ENCODE data around the gene ABR.

The ABR gene

DNA sequence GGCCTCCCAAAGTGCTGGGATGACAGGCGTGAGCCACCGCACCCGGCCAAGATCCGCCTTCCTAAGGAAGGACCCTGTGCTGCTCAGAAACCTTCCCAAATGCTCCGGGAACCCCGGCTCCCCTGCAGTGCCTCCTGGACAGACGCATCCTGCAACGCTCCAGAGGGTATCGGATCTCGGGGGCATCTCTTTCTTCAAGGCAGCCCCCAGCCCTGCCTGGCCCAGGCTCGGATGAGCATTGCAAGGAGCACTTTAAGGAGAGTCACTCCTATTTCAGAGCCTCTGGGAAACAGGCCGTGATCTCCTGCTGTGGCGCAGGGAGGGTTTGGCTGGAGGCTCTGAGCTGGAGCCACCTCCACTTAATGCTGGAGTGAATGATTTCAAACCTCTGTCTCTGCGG lies 17.2 kb upstream of the ABR start:
- H2AFZ ChIP-seq (ENCODE audit: low read depth, low read length): no peak overlapping the region
- no peaks in the 10 kb centered on the region for H3K9me3 ChIP-seq (ENCODE audit: low read length)
- H3K27me3 ChIP-seq (ENCODE audit: insufficient read depth, low read length): no peaks in the 10 kb centered on the region
- no peak overlapping the region for H3K4me3 ChIP-seq (ENCODE audit: low read length)
- peaks cover 10% of the 10 kb centered on the region for H3K4me1 ChIP-seq (ENCODE audit: insufficient read depth, low read length)
- H3K36me3 ChIP-seq (ENCODE audit: insufficient read depth, low read length): no peaks in the 10 kb centered on the region

DNA sequence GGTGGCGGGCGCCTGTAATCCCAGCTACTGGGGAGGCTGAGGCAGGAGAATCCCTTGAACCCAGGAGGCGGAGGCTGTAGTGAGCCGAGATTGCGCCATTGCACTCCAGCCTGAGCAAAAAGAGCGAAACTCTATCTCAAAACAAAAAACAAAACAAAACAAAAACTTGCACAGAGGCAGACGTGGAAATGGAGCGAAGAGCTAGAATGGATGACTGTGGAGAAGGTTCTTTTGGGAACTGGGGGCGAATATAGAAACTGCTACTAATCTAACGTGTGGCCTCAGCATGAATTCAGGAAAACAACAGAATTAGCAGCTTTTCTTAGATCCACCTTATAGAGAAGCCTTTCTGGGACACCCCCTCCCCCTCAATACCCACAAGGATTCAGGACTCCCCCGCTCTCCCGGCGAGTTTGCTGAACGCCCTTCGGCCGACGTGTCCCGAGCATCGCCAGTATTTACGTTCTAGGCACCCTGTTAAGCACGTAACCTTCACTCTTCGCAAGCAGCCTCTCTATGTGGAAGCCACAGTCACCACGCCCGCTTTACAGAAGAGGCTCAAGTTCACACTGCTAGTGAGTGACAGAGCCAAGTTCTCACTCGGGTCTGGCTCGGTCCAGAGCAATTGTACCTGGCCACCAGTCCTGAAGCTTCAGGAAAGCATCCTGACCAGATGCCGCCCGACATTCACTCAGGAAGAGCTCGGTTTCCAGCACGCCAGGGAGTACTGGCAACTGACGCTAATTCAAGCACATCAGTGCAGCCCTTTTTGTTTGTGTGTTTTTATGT lies 13.3 kb upstream of the ABR start:
- H3K4me3 ChIP-seq (ENCODE audit: low read length): no peak overlapping the region
- no peaks in the 10 kb centered on the region for H3K36me3 ChIP-seq (ENCODE audit: insufficient read depth, low read length)
- H3K27me3 ChIP-seq (ENCODE audit: insufficient read depth, low read length): peaks cover 6% of the 10 kb centered on the region
- H3K9me3 ChIP-seq (ENCODE audit: low read length): no peaks in the 10 kb centered on the region
- H3K4me1 ChIP-seq (ENCODE audit: insufficient read depth, low read length): peaks cover 9% of the 10 kb centered on the region
- no peak overlapping the region for H2AFZ ChIP-seq (ENCODE audit: low read depth, low read length)

DNA sequence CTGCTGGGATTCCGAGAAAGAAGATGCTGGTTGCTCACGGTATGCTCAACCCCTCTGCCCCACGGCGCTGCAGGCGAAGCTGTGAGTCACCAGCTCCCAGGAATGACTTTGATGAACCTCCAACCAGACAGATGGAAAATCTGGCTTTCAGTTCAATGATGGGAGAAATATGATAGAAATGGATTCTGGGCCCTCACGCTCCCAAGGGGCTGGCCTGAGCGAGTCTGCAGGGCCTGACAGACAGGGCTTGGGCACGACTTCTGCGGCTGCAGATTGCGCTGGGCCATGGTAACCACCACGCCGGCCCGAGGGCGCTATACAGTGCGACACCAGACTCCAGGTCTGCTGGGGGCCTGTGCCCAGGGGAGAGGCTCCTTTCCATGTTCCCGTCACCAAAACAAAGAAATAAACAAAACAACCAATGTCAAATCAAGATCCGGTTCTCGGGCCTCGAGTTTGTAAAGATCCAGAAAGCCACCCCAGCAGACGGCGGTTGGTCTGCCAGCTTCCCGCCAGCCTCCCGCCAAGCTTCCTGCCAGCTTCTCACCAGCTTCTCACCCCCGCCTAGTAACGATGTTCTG lies 11.1 kb upstream of the ABR start:
- H3K27me3 ChIP-seq (ENCODE audit: insufficient read depth, low read length): peaks cover 6% of the 10 kb centered on the region
- H3K4me3 ChIP-seq (ENCODE audit: low read length): no peak overlapping the region
- peaks cover 10% of the 10 kb centered on the region for H3K4me1 ChIP-seq (ENCODE audit: insufficient read depth, low read length)
- H3K36me3 ChIP-seq (ENCODE audit: insufficient read depth, low read length): no peaks in the 10 kb centered on the region
- no peaks in the 10 kb centered on the region for H3K9me3 ChIP-seq (ENCODE audit: low read length)
- no peak overlapping the region for H2AFZ ChIP-seq (ENCODE audit: low read depth, low read length)

DNA sequence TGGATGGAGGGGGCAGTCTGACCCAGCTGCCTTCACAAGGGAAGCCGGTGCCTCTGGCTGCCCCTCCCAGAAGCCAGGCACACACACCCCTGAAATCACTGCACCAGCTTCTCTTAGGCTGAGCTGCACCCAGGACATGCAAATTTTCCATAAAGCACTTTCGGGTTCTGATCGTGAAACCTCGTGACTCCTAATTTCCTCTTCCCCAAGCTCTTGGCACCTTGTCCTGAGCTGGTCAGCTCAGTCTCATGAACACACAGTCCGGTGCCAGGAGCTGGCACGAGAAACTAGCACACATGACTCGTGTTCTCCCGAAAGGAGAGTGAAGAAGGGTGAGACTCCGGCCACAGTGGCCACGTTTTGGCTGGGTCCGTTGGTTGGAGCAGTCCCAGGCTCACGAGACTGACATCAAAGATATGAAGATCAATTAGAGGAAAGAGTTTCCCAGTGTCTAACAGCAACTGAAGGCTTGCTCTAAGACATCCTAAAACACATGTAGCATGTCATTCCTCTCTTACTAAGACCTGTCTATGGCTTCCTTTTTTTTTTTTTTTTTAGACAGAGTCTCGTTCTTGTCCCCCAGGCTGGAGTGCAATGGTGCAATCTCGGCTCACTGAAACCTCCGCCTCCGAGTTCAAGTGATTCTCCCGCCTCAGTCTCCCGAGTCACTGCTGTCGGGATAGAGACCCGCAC lies 9.2 kb upstream of the ABR start:
- Histone ChIP-seq H3K27me3 (ENCODE audit: insufficient read depth, low read length) (peaks cover 6% of the 10 kb centered on the region), H3K9me3 (ENCODE audit: low read length) (no peaks in the 10 kb centered on the region), H3K4me1 (ENCODE audit: insufficient read depth, low read length) (peaks cover 10% of the 10 kb centered on the region), H2AFZ (ENCODE audit: low read depth, low read length) (no peak overlapping the region), H3K36me3 (ENCODE audit: insufficient read depth, low read length) (no peaks in the 10 kb centered on the region), H3K4me3 (ENCODE audit: low read length) (no peak overlapping the region)

DNA sequence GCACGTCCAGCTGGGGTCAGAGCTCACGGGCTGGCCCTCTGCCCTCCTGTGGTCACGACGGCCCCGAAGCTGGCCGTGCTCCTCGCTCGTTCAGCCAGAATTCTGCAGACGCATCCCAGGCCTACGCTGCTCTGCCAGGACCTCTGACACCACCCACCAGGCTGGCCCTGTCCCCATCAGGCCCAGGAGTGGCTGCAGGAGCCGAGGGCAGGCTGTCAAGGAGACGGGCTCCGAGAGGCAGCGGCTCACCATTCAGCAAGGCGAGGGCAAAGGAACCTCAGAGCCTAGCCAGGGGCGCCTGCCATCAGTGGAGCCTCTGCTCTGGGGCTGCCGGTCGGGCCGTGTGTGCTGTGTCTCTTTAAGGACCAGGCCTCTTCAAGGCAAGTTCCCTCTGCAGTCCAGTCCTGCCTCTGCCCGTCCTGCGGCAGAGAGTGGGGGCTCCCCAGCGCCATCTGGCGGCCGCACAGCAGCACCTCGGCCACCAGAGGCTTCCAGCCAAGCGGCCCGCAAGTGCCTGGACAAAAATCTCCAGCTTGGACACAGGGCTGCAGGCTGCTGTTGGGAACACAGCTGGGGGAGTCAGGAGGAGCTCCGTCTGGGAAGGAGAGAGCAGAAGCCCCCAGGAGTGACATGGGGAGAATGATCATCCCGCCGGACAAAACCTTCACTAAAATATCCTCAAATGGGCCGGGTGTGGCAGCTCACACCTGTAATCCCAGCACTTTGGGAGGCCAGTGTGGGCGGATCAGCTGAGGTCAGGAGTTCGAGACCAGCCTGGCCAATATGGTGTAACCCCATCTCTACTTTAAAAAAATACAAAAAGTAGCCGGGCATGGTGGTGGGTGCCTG lies 7.4 kb upstream of the ABR start:
- Histone ChIP-seq H3K9me3 (ENCODE audit: low read length) (no peaks in the 10 kb centered on the region), H3K4me1 (ENCODE audit: insufficient read depth, low read length) (peaks cover 18% of the 10 kb centered on the region), H3K27me3 (ENCODE audit: insufficient read depth, low read length) (peaks cover 6% of the 10 kb centered on the region), H3K4me3 (ENCODE audit: low read length) (peak overlapping the region; percentile 41), H2AFZ (ENCODE audit: low read depth, low read length) (peak overlapping the region; percentile 85), H3K36me3 (ENCODE audit: insufficient read depth, low read length) (no peaks in the 10 kb centered on the region)

DNA sequence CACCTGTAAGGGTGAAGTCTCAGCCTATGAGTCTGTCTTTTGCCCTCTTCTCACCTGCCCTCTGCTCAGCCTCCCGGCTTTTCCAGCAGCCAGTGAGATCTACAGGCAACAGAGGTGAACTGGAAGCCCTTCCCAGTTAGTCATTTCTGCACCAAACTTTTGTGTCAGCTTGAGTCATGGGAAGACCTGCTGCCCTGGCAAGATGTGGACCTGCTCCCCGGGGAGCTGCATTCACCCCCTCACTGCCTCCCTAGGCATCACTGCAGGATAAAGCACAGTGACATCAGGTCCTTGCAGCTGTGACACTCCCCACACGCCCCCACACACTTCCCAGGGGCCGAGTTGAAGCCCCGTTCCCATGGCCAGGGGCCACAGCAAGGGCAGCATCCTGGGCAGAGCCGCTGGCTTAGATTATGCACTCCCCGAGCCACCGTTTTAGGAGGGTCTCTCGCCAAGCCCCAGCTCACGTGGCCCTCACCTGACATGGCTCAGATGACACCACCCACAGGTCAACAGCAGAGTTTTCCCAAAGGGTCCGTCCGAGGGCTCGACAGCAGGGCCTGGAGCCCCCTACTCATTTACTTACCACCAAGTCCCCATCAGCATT lies 6.5 kb upstream of the ABR start:
- Histone ChIP-seq H3K4me1 (ENCODE audit: insufficient read depth, low read length) (peaks cover 18% of the 10 kb centered on the region), H3K4me3 (ENCODE audit: low read length) (peak overlapping the region; percentile 41), H3K27me3 (ENCODE audit: insufficient read depth, low read length) (peaks cover 9% of the 10 kb centered on the region), H2AFZ (ENCODE audit: low read depth, low read length) (peak overlapping the region; percentile 85), H3K9me3 (ENCODE audit: low read length) (no peaks in the 10 kb centered on the region), H3K36me3 (ENCODE audit: insufficient read depth, low read length) (no peaks in the 10 kb centered on the region)

DNA sequence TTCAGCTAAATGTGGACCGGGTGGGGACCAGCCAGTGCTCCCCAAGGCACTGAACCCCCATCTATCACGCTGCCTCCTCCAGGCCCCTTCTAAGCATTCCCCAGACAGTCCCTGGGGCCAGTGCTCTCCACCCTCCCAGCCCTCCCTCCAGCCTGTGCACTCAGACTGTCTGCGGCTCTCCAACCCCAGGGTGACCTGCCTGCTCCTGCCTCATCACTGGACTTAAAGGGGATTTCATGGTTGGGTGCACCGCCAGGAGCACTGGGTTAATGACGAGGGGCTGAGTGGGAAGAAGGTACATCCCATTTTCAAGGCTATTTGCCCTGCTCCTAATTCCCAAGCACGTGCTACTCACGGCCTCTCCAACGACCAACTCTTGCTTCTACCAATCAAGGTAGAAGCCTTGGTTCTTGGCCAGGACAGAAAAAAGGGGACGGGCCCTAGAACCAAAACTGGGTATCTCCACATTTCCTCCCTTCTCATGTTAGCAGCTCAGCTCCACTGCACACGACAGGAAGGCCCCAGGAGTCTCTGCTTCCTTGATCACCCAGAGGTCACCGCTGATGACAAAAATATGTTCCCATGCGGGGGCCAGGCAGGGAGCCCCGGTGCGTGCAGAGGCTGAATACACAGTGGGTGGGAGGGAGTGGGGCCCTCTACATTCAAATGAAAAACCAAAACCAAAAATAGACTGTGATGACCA lies 3.5 kb upstream of the ABR start:
- Histone ChIP-seq H3K4me3 (ENCODE audit: low read length) (no peak overlapping the region), H3K36me3 (ENCODE audit: insufficient read depth, low read length) (no peaks in the 10 kb centered on the region), H3K9me3 (ENCODE audit: low read length) (no peaks in the 10 kb centered on the region), H2AFZ (ENCODE audit: low read depth, low read length) (no peak overlapping the region), H3K27me3 (ENCODE audit: insufficient read depth, low read length) (peaks cover 13% of the 10 kb centered on the region), H3K4me1 (ENCODE audit: insufficient read depth, low read length) (peaks cover 31% of the 10 kb centered on the region)

DNA sequence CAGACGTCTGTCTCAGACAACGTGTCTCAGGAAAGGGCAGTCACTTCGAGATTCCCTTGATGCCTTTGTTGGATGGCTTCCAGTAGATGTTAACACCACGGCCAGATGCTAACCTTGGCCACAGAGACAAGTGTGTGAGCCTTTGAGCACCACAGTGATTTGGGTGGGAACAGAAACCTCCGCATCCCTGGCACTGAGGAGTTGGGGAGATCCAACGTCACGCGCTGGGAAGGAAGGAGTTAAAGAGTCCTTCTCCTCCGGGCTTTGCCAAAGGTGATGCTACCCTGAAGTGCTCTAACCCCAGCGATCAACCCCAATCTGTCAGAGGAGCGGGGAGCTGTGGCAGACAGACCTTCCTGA lies 3.0 kb upstream of the ABR start:
- H3K27me3 ChIP-seq (ENCODE audit: insufficient read depth, low read length): peaks cover 13% of the 10 kb centered on the region
- no peaks in the 10 kb centered on the region for H3K9me3 ChIP-seq (ENCODE audit: low read length)
- H3K4me1 ChIP-seq (ENCODE audit: insufficient read depth, low read length): peaks cover 31% of the 10 kb centered on the region
- no peaks in the 10 kb centered on the region for H3K36me3 ChIP-seq (ENCODE audit: insufficient read depth, low read length)
- no peak overlapping the region for H2AFZ ChIP-seq (ENCODE audit: low read depth, low read length)
- H3K4me3 ChIP-seq (ENCODE audit: low read length): no peak overlapping the region

DNA sequence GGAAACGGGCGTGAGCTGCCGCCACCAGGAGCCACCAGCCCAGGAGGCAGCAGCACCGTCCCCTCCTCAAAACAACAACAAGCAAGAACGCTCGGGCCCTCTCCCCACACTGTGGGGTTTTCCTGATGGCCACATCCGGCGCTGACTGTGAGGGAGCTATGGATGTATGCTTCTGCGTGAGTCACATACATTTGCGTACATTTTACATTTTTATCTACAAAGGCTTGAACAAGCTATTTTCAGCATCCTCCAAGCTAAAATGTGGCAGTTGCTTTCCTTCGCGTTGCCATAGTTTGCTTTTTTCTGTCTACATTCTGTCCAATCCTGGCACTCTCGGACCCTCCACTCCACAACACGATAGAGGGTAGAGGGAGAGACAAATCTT lies 2.0 kb upstream of the ABR start:
- no peak overlapping the region for H2AFZ ChIP-seq (ENCODE audit: low read depth, low read length)
- no peaks in the 10 kb centered on the region for H3K9me3 ChIP-seq (ENCODE audit: low read length)
- H3K36me3 ChIP-seq (ENCODE audit: insufficient read depth, low read length): no peaks in the 10 kb centered on the region
- H3K27me3 ChIP-seq (ENCODE audit: insufficient read depth, low read length): peaks cover 13% of the 10 kb centered on the region
- peaks cover 28% of the 10 kb centered on the region for H3K4me1 ChIP-seq (ENCODE audit: insufficient read depth, low read length)
- no peak overlapping the region for H3K4me3 ChIP-seq (ENCODE audit: low read length)

DNA sequence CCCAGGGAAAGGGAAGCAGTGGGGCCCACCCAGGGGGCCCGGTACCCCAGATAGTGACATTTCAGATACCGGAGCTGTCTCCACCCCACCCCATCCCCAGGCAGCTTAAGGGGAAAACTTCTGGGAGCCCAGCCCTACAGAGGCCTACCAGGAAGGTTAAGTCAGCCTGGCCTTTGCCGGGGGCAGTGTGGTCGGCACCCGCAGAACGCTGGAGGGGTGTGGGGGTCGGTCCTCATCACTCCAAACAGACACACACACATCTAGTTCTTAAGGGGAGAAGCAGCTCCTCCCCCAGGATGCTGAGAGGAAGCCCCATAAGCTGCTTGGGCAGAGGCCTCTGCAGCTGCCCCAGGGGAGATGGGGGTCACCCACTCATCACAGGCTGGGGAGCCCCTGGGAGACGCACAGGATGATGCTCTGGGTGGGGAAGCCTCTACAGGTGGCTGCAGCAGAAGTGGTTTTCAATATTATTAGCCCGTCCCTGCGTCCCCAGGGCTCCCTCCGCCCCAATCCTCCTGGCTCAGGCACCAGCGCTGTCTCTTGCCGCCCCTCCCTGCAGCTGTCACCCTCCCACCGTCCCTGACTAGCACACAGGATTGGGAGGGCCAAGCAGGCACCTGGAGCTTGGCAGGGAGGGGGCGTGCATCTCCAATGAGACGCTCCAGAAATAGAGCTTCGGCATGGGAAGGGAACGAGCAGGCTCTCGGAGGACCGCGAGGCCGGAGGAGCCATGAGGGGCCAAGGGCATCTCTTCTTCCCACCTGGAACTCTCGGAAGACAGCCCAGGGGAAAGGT lies 1.4 kb upstream of the ABR start:
- Histone ChIP-seq H3K9me3 (ENCODE audit: low read length) (no peaks in the 10 kb centered on the region), H3K36me3 (ENCODE audit: insufficient read depth, low read length) (no peaks in the 10 kb centered on the region), H2AFZ (ENCODE audit: low read depth, low read length) (no peak overlapping the region), H3K27me3 (ENCODE audit: insufficient read depth, low read length) (peaks cover 13% of the 10 kb centered on the region), H3K4me1 (ENCODE audit: insufficient read depth, low read length) (peaks cover 22% of the 10 kb centered on the region), H3K4me3 (ENCODE audit: low read length) (no peak overlapping the region)

DNA sequence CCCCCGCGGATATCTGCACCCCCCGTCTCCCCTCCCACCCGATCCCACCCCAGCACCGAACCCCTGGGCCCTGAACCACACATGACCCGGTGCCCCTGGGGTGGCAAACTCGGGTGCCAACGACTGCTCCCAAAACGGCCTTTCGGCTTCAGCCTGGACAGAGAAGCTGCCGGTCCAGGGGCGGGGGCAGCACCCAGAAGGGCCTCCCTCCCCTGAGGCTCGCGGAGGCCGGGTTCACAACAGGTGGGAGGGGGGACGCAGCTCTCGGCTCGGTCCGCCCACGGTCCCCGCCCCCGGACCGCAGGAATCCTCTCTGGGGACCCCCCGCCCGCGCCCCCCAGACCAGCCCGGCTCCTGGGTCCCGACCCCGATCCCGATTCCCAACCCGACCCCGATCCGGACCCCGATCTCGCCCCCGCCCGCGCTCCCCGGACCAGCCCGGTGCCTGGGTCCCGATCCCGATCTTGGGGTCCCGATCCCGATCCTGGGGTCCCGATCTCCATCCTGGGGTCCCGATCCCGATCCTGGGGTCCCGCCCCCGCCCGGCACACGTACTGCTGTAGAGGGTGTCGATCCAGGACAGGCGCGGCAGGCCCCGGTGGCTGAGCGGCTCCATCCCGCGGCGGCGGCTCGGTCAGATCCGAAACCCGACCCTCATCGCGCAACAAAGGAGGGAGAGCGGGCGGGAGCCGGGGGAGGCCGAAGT lies 516 bp downstream of the ABR start:
- peak overlapping the region; percentile 84 for H3K4me3 ChIP-seq (ENCODE audit: low read length)
- peaks cover 21% of the 10 kb centered on the region for H3K4me1 ChIP-seq (ENCODE audit: insufficient read depth, low read length)
- no peaks in the 10 kb centered on the region for H3K9me3 ChIP-seq (ENCODE audit: low read length)
- no peaks in the 10 kb centered on the region for H3K36me3 ChIP-seq (ENCODE audit: insufficient read depth, low read length)
- peaks cover 13% of the 10 kb centered on the region for H3K27me3 ChIP-seq (ENCODE audit: insufficient read depth, low read length)
- H2AFZ ChIP-seq (ENCODE audit: low read depth, low read length): peak overlapping the region; percentile 81
